ENCODE data around the gene SP4. TPM values are rescaled to one million over a fixed set of nuclear protein-coding genes. Genes with fewer than 3 reads are reported as not detected.

SP4 gene
- total RNA-seq, 6 donors from 2014 or later: 2.4 to 19.3 (median 9.5) TPM

GRCh38 chr7:21414795-21415393 lies 13.0 kb upstream of the SP4 start:
- Histone ChIP-seq H3K9me3 (no peaks in the 10 kb centered on the region), H3K27me3 (no peaks in the 10 kb centered on the region), H3K4me3 (no peak overlapping the region), H3K27ac (no peak overlapping the region), H3K36me3 (no peaks in the 10 kb centered on the region), H3K4me1 (peaks cover 0 to 7% (median 2%) of the 10 kb centered on the region in 4 donors)
- 89 to 91% methylated on average over 6 of the region's 6 CpGs for WGBS, 2 donors
- ATAC-seq (ENCODE audit: low FRiP score in 2 of 2) (no peak), DNase-seq (no peak)
- TF ChIP-seq CTCF (IDR thresholded peaks at IDR 0.05) (no peak), EP300 (IDR thresholded peaks at IDR 0.05) (no peak), POLR2A (IDR thresholded peaks at IDR 0.05) (no peak), POLR2AphosphoS5 (IDR thresholded peaks at IDR 0.05) (no peak)

- DNase-seq: no peak
- Histone ChIP-seq H3K36me3 (no peaks in the 10 kb centered on the region), H3K4me1 (peaks cover 0 to 7% (median under 1%) of the 10 kb centered on the region in 4 donors), H3K4me3 (no peak overlapping the region), H3K27me3 (no peaks in the 10 kb centered on the region), H3K27ac (no peak overlapping the region), H3K9me3 (no peaks in the 10 kb centered on the region)
- TF ChIP-seq POLR2A (IDR thresholded peaks at IDR 0.05): no peak
- TF ChIP-seq EP300 (IDR thresholded peaks at IDR 0.05): no peak
- no peak for TF ChIP-seq CTCF (IDR thresholded peaks at IDR 0.05)
- no peak for TF ChIP-seq POLR2AphosphoS5 (IDR thresholded peaks at IDR 0.05)
- WGBS, 2 donors: 45 to 70% methylated on average over 4 of the region's 4 CpGs
- no peak for ATAC-seq (ENCODE audit: low FRiP score in 2 of 2)
These were observed 10.2 kb upstream of the SP4 start for GRCh38 chr7:21417647-21418046.

GRCh38 chr7:21422751-21423150 lies 5.1 kb upstream of the SP4 start:
- H3K4me3 ChIP-seq: no peak overlapping the region
- ATAC-seq (ENCODE audit: low FRiP score in 2 of 2): no peak
- no peak for DNase-seq
- H3K36me3 ChIP-seq: no peaks in the 10 kb centered on the region
- no peak overlapping the region for H3K27ac ChIP-seq
- H3K4me1 ChIP-seq: peaks cover 5 to 11% (median 6%) of the 10 kb centered on the region in 4 donors
- H3K9me3 ChIP-seq: no peaks in the 10 kb centered on the region
- TF ChIP-seq POLR2AphosphoS5 (IDR thresholded peaks at IDR 0.05) (no peak), CTCF (IDR thresholded peaks at IDR 0.05) (no peak), EP300 (IDR thresholded peaks at IDR 0.05) (no peak), POLR2A (IDR thresholded peaks at IDR 0.05) (no peak)
- no peaks in the 10 kb centered on the region for H3K27me3 ChIP-seq

- no peaks in the 10 kb centered on the region for H3K9me3 ChIP-seq
- 97 to 98% methylated on average over 5 to 10 of the region's 10 CpGs for WGBS, 2 donors
- ATAC-seq (ENCODE audit: low FRiP score in 2 of 2) (no peak), DNase-seq (no peak)
- no peak overlapping the region for H3K27ac ChIP-seq
- peaks cover 0 to 3% (median 0%) of the 10 kb centered on the region in 4 donors for H3K36me3 ChIP-seq
- H3K4me3 ChIP-seq: no peak overlapping the region
- no peaks in the 10 kb centered on the region for H3K27me3 ChIP-seq
- no peak for TF ChIP-seq CTCF (IDR thresholded peaks at IDR 0.05)
- TF ChIP-seq EP300 (IDR thresholded peaks at IDR 0.05): no peak
- TF ChIP-seq POLR2AphosphoS5 (IDR thresholded peaks at IDR 0.05): no peak
- TF ChIP-seq POLR2A (IDR thresholded peaks at IDR 0.05): no peak
- peaks cover 10 to 24% (median 14%) of the 10 kb centered on the region in 4 donors for H3K4me1 ChIP-seq
These were observed 2.6 kb upstream of the SP4 start for GRCh38 chr7:21425290-21425689.
